SK-N-SH (cell line): ENCODE data around the gene STAT6. TPM values are rescaled to one million over a fixed set of nuclear protein-coding genes. Genes with fewer than 3 reads are reported as not detected.

Experiments used
- CTCF ChIA-PET: fragments of 300-600, 350-600 bp; formaldehyde crosslinking; extraction: SDS; loops from one replicate; lab custom pipeline; 2021; lab: Yijun Ruan, JAX
- POLR2A ChIA-PET: fragments of 350-600 bp; sonication (Branson Sonifier 250); formaldehyde crosslinking; extraction: SDS; loops from one replicate; lab custom pipeline; 2020; ENCODE audit warnings: antibody characterized with exemption, inconsistent platforms; lab: Yijun Ruan, JAX
- DNase-seq: peaks from one replicate; pipeline ENCODE4 v3.0.0; 2012
- H2AFZ ChIP-seq: fragments of 200-600 bp; sonication (generic); 2 replicates; pipeline ENCODE4 v1.8.1; 2016; ENCODE audit warnings: antibody characterized with exemption, mild to moderate bottlenecking, low read depth
- H3F3A ChIP-seq: fragments of 200-600 bp; sonication (generic); replicated peaks from 2 replicates; pipeline ENCODE3; 2016; ENCODE audit warnings: antibody characterized with exemption, mild to moderate bottlenecking; ENCODE audit not compliant: insufficient read depth
- H3K27ac ChIP-seq, 2 experiments: fragments of 200-500 bp in 1 of 2; fragments of 200-600 bp in 1 of 2; sonication (Bioruptor generic) in 1 of 2; sonication (generic), shearing (Covaris generic) in 1 of 2; 2 replicates each; pipeline versions ENCODE4 v1.5.1 to v1.6.1; 2014 to 2016; ENCODE audit warnings: low read depth in 2 of 2, inconsistent platforms in 1 of 2, low read length in 1 of 2, mild to moderate bottlenecking in 1 of 2, mixed read lengths in 1 of 2
- H3K27me3 ChIP-seq: fragments of 200-600 bp; sonication (generic), shearing (Covaris generic); 2 replicates; pipeline ENCODE4 v1.6.1; 2016; ENCODE audit warnings: mixed run types; ENCODE audit not compliant: insufficient read depth
- H3K36me3 ChIP-seq, 2 experiments: fragments of 200-500 bp in 1 of 2; fragments of 200-600 bp in 1 of 2; sonication (Bioruptor generic) in 1 of 2; sonication (generic) in 1 of 2; replicated peaks in 1 of 2; 2 replicates each; pipeline versions ENCODE3 to v1.5.1; 2014 to 2016; ENCODE audit warnings: low read length in 1 of 2, mild to moderate bottlenecking in 1 of 2; ENCODE audit not compliant: insufficient read depth in 2 of 2, control insufficient read depth in 1 of 2
- H3K4me1 ChIP-seq, 2 experiments: fragments of 200-500 bp in 1 of 2; fragments of 200-600 bp in 1 of 2; sonication (Bioruptor generic) in 1 of 2; sonication (generic), shearing (Covaris generic) in 1 of 2; 2 replicates each; pipeline versions ENCODE4 v1.5.1 to v1.6.1; 2014 to 2016; ENCODE audit warnings: low read depth in 1 of 2, low read length in 1 of 2, mixed run types in 1 of 2; ENCODE audit not compliant: insufficient read depth in 2 of 2, control insufficient read depth in 1 of 2
- H3K4me2 ChIP-seq: fragments of 200-600 bp; sonication (generic), shearing (Covaris generic); 2 replicates; pipeline ENCODE4 v1.6.1; 2017; ENCODE audit warnings: mixed run types
- H3K4me3 ChIP-seq, 2 experiments: fragments of 200-500 bp in 1 of 2; fragments of 200-600 bp in 1 of 2; sonication (Bioruptor generic) in 1 of 2; sonication (generic), shearing (Covaris generic) in 1 of 2; 2 replicates each; pipeline versions ENCODE4 v1.5.1 to v1.8.1; 2014 to 2016; ENCODE audit warnings: low read depth in 2 of 2, inconsistent platforms in 1 of 2, low read length in 1 of 2, mild to moderate bottlenecking in 1 of 2, mixed read lengths in 1 of 2, moderate library complexity in 1 of 2
- H3K79me2 ChIP-seq: fragments of 200-600 bp; sonication (generic); 2 replicates; pipeline ENCODE4 v1.8.1; 2017; ENCODE audit warnings: mild to moderate bottlenecking; ENCODE audit not compliant: insufficient read depth
- H3K9ac ChIP-seq: fragments of 200-600 bp; sonication (generic); 2 replicates; pipeline ENCODE4 v1.6.1; 2017; ENCODE audit warnings: mixed run types
- H3K9me2 ChIP-seq: fragments of 200-600 bp; sonication (generic); 2 replicates; pipeline ENCODE4 v1.6.1; 2017; ENCODE audit warnings: mixed run types
- H3K9me3 ChIP-seq: fragments of 200-600 bp; sonication (generic); 2 replicates; pipeline ENCODE4 v1.6.1; 2017; ENCODE audit warnings: mixed run types, mild to moderate bottlenecking, moderate library complexity
- H4K20me1 ChIP-seq: fragments of 200-600 bp; sonication (generic); 2 replicates; pipeline ENCODE4 v1.6.1; 2017; ENCODE audit warnings: mild to moderate bottlenecking, mixed run types; ENCODE audit not compliant: insufficient read depth
- CHD2 ChIP-seq: fragments of 150-350 bp; IDR thresholded peaks from 2 replicates; pipeline ENCODE4 v1.6.1; 2018; ENCODE audit warnings: low read length; ENCODE audit not compliant: partially characterized antibody
- CTCF ChIP-seq: fragments of 200-600 bp; sonication (generic); IDR thresholded peaks from 2 replicates; pipeline ENCODE4 v1.6.1; 2017; ENCODE audit warnings: antibody characterized with exemption, mild to moderate bottlenecking, moderate library complexity
- ELF1 ChIP-seq: IDR thresholded peaks from 2 replicates; pipeline ENCODE4 v1.4.0; 2012
- FOSL2 ChIP-seq: IDR thresholded peaks from 2 replicates; pipeline ENCODE4 v1.4.0; 2012; ENCODE audit warnings: low read depth, mild to moderate bottlenecking, moderate library complexity, borderline replicate concordance
- FOXM1 ChIP-seq: IDR thresholded peaks from 2 replicates; pipeline ENCODE4 v1.4.0; 2012; ENCODE audit warnings: low read depth, mild to moderate bottlenecking
- GABPA ChIP-seq: IDR thresholded peaks from 2 replicates; pipeline ENCODE4 v1.4.0; 2012; ENCODE audit warnings: low read depth, mild to moderate bottlenecking
- IRF3 ChIP-seq: fragments of 150-350 bp; IDR thresholded peaks from 2 replicates; pipeline ENCODE4 v1.6.1; 2016; ENCODE audit warnings: mild to moderate bottlenecking, low read depth, low read length
- JUND ChIP-seq: IDR thresholded peaks from 2 replicates; pipeline ENCODE4 v1.4.0; 2012
- MXI1 ChIP-seq: IDR thresholded peaks from 2 replicates; pipeline ENCODE4 v1.6.1; 2012; ENCODE audit warnings: mild to moderate bottlenecking, low read depth, low read length, improper control_type of control experiment
- NRF1 ChIP-seq: IDR thresholded peaks from 2 replicates; pipeline ENCODE4 v1.6.1; 2012; ENCODE audit warnings: low read depth, mild to moderate bottlenecking, low read length
- POLR2AphosphoS5 ChIP-seq: IDR thresholded peaks from 2 replicates; pipeline ENCODE4 v1.6.1; 2012; ENCODE audit warnings: low read depth, low read length
- RCOR1 ChIP-seq: fragments of 150-350 bp; IDR thresholded peaks from 2 replicates; pipeline ENCODE4 v1.6.1; 2017; ENCODE audit warnings: antibody characterized with exemption, low read length
- RFX5 ChIP-seq: IDR thresholded peaks from 2 replicates; pipeline ENCODE4 v1.6.1; 2012; ENCODE audit warnings: mild to moderate bottlenecking, improper control_type of control experiment, low read length
- RXRA ChIP-seq: IDR thresholded peaks from 2 replicates; pipeline ENCODE4 v1.4.0; 2012; ENCODE audit warnings: low read depth, mild to moderate bottlenecking, borderline replicate concordance
- SIN3A ChIP-seq: IDR thresholded peaks from 2 replicates; pipeline ENCODE4 v1.6.1; 2012; ENCODE audit warnings: low read depth, mild to moderate bottlenecking, low read length, moderate library complexity, borderline replicate concordance
- TEAD4 ChIP-seq: IDR thresholded peaks from 2 replicates; pipeline ENCODE4 v1.4.0; 2012; ENCODE audit warnings: mild to moderate bottlenecking, borderline replicate concordance; ENCODE audit not compliant: insufficient read depth
- WGBS: methylation state at CpG from one replicate; pipeline ENCODE4 v1.1.6; 2017; ENCODE audit warnings: low lambda C conversion rate; 5-methylcytosine and 5-hydroxymethylcytosine counted together
- polyA plus RNA-seq, 3 experiments: library from polyadenylated mRNA; depleted of rRNA; stranded (reverse); fragments of >200 nt; gene quantifications; 2 replicates each; pipeline ENCODE4 v1.2.3, GENCODE V29; 2012
- TF ChIP-seq, protein P1 (sequence below): IDR thresholded peaks from 2 replicates; pipeline ENCODE4 v1.6.1; 2012; ENCODE audit warnings: mild to moderate bottlenecking, low read depth, low read length, moderate library complexity
- TF ChIP-seq, protein P2 (sequence below): IDR thresholded peaks from 2 replicates; pipeline ENCODE4 v1.4.0; 2012; ENCODE audit warnings: low read depth, borderline replicate concordance

Gene STAT6
- polyA plus RNA-seq, 1 of the 3 experiments (the other 2 are of a cell fraction): 0.15 TPM

GRCh38 chr12:57098546-57098945 lies 12.6 kb downstream of the STAT6 start:
- CTCF ChIA-PET: interaction anchor here (0.7 to 23.2 kb wide), 10 partner anchors 12 to 92 kb away, joined by 3 to 339 read pairs (median 4); partner anchors contain the start of genes NEMP1, STAT6 and ZBTB39

More at GRCh38 chr12:57098546-57098945, 12.6 kb downstream of the STAT6 start:
- Histone ChIP-seq H3K27me3 (no peaks in the 10 kb centered on the region), H3K27ac (no peak overlapping the region), H4K20me1 (peaks cover 4% of the 10 kb centered on the region), H3K9me2 (no peaks in the 10 kb centered on the region), H3K79me2 (no peaks in the 10 kb centered on the region), H3K4me2 (no peak overlapping the region), H3K36me3 (peaks cover 8 to 22% of the 10 kb centered on the region in 2 experiments), H3K9ac (no peak overlapping the region), H3K9me3 (no peaks in the 10 kb centered on the region), H3K4me3 (no peak overlapping the region), H3K4me1 (peaks cover 0 to 12% of the 10 kb centered on the region in 2 experiments; a peak in 1 of 4 replicates), H3F3A (no peaks in the 10 kb centered on the region), H2AFZ (no peak overlapping the region)
- WGBS: 100% methylated on average over 1 of the region's 1 CpG
- TF ChIP-seq RFX5 (no peak), POLR2AphosphoS5 (no peak), CHD2 (no peak), CTCF (no peak), JUND (no peak), ELF1 (no peak), RCOR1 (no peak), SIN3A (no peak), RXRA (no peak), NRF1 (no peak), TEAD4 (no peak), FOXM1 (no peak), FOSL2 (no peak), IRF3 (no peak), MXI1 (no peak), GABPA (no peak)
- TF ChIP-seq, protein P1, sequence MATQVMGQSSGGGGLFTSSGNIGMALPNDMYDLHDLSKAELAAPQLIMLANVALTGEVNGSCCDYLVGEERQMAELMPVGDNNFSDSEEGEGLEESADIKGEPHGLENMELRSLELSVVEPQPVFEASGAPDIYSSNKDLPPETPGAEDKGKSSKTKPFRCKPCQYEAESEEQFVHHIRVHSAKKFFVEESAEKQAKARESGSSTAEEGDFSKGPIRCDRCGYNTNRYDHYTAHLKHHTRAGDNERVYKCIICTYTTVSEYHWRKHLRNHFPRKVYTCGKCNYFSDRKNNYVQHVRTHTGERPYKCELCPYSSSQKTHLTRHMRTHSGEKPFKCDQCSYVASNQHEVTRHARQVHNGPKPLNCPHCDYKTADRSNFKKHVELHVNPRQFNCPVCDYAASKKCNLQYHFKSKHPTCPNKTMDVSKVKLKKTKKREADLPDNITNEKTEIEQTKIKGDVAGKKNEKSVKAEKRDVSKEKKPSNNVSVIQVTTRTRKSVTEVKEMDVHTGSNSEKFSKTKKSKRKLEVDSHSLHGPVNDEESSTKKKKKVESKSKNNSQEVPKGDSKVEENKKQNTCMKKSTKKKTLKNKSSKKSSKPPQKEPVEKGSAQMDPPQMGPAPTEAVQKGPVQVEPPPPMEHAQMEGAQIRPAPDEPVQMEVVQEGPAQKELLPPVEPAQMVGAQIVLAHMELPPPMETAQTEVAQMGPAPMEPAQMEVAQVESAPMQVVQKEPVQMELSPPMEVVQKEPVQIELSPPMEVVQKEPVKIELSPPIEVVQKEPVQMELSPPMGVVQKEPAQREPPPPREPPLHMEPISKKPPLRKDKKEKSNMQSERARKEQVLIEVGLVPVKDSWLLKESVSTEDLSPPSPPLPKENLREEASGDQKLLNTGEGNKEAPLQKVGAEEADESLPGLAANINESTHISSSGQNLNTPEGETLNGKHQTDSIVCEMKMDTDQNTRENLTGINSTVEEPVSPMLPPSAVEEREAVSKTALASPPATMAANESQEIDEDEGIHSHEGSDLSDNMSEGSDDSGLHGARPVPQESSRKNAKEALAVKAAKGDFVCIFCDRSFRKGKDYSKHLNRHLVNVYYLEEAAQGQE: no peak
- TF ChIP-seq, protein P2, sequence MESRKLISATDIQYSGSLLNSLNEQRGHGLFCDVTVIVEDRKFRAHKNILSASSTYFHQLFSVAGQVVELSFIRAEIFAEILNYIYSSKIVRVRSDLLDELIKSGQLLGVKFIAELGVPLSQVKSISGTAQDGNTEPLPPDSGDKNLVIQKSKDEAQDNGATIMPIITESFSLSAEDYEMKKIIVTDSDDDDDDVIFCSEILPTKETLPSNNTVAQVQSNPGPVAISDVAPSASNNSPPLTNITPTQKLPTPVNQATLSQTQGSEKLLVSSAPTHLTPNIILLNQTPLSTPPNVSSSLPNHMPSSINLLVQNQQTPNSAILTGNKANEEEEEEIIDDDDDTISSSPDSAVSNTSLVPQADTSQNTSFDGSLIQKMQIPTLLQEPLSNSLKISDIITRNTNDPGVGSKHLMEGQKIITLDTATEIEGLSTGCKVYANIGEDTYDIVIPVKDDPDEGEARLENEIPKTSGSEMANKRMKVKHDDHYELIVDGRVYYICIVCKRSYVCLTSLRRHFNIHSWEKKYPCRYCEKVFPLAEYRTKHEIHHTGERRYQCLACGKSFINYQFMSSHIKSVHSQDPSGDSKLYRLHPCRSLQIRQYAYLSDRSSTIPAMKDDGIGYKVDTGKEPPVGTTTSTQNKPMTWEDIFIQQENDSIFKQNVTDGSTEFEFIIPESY: no peak
- DNase-seq: peak; percentile 5
- POLR2A ChIA-PET: interaction anchor here (1.1 to 2.1 kb wide), 2 partner anchors 13 to 19 kb away, joined by 4 to 6 read pairs; partner anchors contain the start of genes NEMP1 and STAT6
